ENCODE measurements around the gene CYTH1.
A peak's percentile ranks its signal among the peaks of the same experiment; 100 is the strongest.
"Not testable (repeated sequence)": the region's sequence is repeated elsewhere in the genome, so short reads cannot be mapped to it uniquely, and the experiment has no call there.

Gene CYTH1

GRCh38 chr17:78761789-78762406, 20.2 kb downstream of the CYTH1 start:
- peak; percentile 58 for DNase-seq (ENCODE audit: low read depth)

GRCh38 chr17:78759969-78760352, 22.1 kb downstream of the CYTH1 start:
- no peak for DNase-seq (ENCODE audit: low read depth)

GRCh38 chr17:78759203-78759968, 22.7 kb downstream of the CYTH1 start:
- peak; percentile 90 for DNase-seq (ENCODE audit: low read depth)

- no peak for DNase-seq (ENCODE audit: low read depth)
These were observed 28.5 kb downstream of the CYTH1 start for GRCh38 chr17:78753316-78754250.

- no peak for DNase-seq (ENCODE audit: low read depth)
These were observed 30.5 kb downstream of the CYTH1 start for GRCh38 chr17:78751447-78752161.

GRCh38 chr17:78751000-78751399, 31.1 kb downstream of the CYTH1 start:
- not testable (repeated sequence) for DNase-seq (ENCODE audit: low read depth)

GRCh38 chr17:78748730-78749317, 33.2 kb downstream of the CYTH1 start:
- DNase-seq (ENCODE audit: low read depth), result peak; percentile 27

GRCh38 chr17:78748048-78748729, 33.9 kb downstream of the CYTH1 start:
- no peak for DNase-seq (ENCODE audit: low read depth)

- peak; percentile 40 for DNase-seq (ENCODE audit: low read depth)
These were observed 34.6 kb downstream of the CYTH1 start for GRCh38 chr17:78747488-78747887.

- no peak for DNase-seq (ENCODE audit: low read depth)
These were observed 35.2 kb downstream of the CYTH1 start for GRCh38 chr17:78746949-78747269.

GRCh38 chr17:78746263-78746948, 35.7 kb downstream of the CYTH1 start:
- no peak for DNase-seq (ENCODE audit: low read depth)

GRCh38 chr17:78745407-78746088, 36.5 kb downstream of the CYTH1 start:
- DNase-seq (ENCODE audit: low read depth), result peak; percentile 42

GRCh38 chr17:78742901-78743300, 39.2 kb downstream of the CYTH1 start:
- no peak for DNase-seq (ENCODE audit: low read depth)

GRCh38 chr17:78741644-78742284, 40.3 kb downstream of the CYTH1 start:
- no peak for DNase-seq (ENCODE audit: low read depth)

- DNase-seq (ENCODE audit: low read depth), result no peak
These were observed 42.6 kb downstream of the CYTH1 start for GRCh38 chr17:78739331-78739931.

- no peak for DNase-seq (ENCODE audit: low read depth)
These were observed 43.4 kb downstream of the CYTH1 start for GRCh38 chr17:78738698-78739097.

- no peak for DNase-seq (ENCODE audit: low read depth)
These were observed 43.8 kb downstream of the CYTH1 start for GRCh38 chr17:78738278-78738677.

- peak; percentile 87 for DNase-seq (ENCODE audit: low read depth)
These were observed 44.7 kb downstream of the CYTH1 start for GRCh38 chr17:78737332-78737731.

- DNase-seq (ENCODE audit: low read depth), result peak; percentile 54
These were observed 45.5 kb downstream of the CYTH1 start for GRCh38 chr17:78736526-78737079.

Data from amniotic epithelial cell (primary cell).